Gastroesophageal sphincter (tissue), 4 donors: Measurements from ENCODE around the gene STX2. TPM values are rescaled to one million over a fixed set of nuclear protein-coding genes. Genes with fewer than 3 reads are reported as not detected.

Experiments
- ATAC-seq: fragments of 150-250 bp; one replicate; pipeline ENCODE4 v1.9.1; 2016; ENCODE audit warnings: mild to moderate bottlenecking, moderate library complexity
- H3K27ac ChIP-seq, 4 donors: fragments of 200-600 bp; sonication (generic) in 3 of 4; 1 replicate in 3 of 4; 2 replicates in 1 of 4; pipeline ENCODE4 v1.5.1; 2016 to 2019
- H3K27me3 ChIP-seq: fragments of 200-600 bp; sonication (generic); one replicate; pipeline ENCODE4 v1.5.1; 2019
- H3K36me3 ChIP-seq, 2 donors: fragments of 200-600 bp; sonication (generic); one replicate each; pipeline ENCODE4 v1.5.1; 2019; ENCODE audit warnings: control low read depth in 1 of 2
- H3K4me1 ChIP-seq, 3 donors: fragments of 200-600 bp; sonication (generic); 1 replicate in 2 of 3; 2 replicates in 1 of 3; pipeline ENCODE4 v1.5.1; 2016 to 2019; ENCODE audit warnings: control low read depth in 2 of 3
- H3K4me3 ChIP-seq, 2 donors: fragments of 200-600 bp; sonication (generic); one replicate each; pipeline ENCODE4 v1.5.1; 2019; ENCODE audit warnings: mild to moderate bottlenecking in 1 of 2, moderate library complexity in 1 of 2
- H3K9me3 ChIP-seq, 3 donors: fragments of 200-600 bp; sonication (generic); one replicate each; pipeline ENCODE4 v1.5.1; 2017 to 2019; ENCODE audit warnings: control low read depth in 2 of 3
- EP300 ChIP-seq: sonication (generic); formaldehyde crosslinking; IDR thresholded peaks from one replicate; pipeline ENCODE4 v1.6.1; 2017; ENCODE audit warnings: antibody characterized with exemption, mild to moderate bottlenecking
- POLR2A ChIP-seq, 2 donors: fragments of 450-650 bp; IDR thresholded peaks; one replicate each; pipeline ENCODE4 v1.6.1; 2017; ENCODE audit warnings: antibody characterized with exemption in 2 of 2, mild to moderate bottlenecking in 2 of 2, moderate library complexity in 1 of 2
- POLR2AphosphoS5 ChIP-seq: sonication (generic); formaldehyde crosslinking; IDR thresholded peaks from one replicate; pipeline ENCODE4 v1.6.1; 2017; ENCODE audit warnings: antibody characterized with exemption
- WGBS, 2 donors: methylation state at CpG; one replicate each; pipeline ENCODE4 v1.1.5; 2018; ENCODE audit warnings: low coverage in 1 of 2; 5-methylcytosine and 5-hydroxymethylcytosine counted together
- total RNA-seq, 4 donors: library from RNA; depleted of rRNA; stranded (reverse); fragments of >200 nt; gene quantifications; one replicate each; pipeline ENCODE4 v1.1.0, GENCODE V29; 2016
- TF ChIP-seq, protein P1 (sequence below), 4 experiments: fragments of 200-600 bp in 2 of 4; fragments of 450-650 bp in 2 of 4; sonication (generic) in 1 of 4; IDR thresholded peaks; one replicate each; pipeline ENCODE4 v1.5.1; 2017 to 2019; ENCODE audit warnings: antibody characterized with exemption in 4 of 4, mild to moderate bottlenecking in 2 of 4, moderate library complexity in 2 of 4

The STX2 gene
- total RNA-seq, 4 donors from 2014 or later: 41.6 to 77.5 (median 54.3) TPM

DNA sequence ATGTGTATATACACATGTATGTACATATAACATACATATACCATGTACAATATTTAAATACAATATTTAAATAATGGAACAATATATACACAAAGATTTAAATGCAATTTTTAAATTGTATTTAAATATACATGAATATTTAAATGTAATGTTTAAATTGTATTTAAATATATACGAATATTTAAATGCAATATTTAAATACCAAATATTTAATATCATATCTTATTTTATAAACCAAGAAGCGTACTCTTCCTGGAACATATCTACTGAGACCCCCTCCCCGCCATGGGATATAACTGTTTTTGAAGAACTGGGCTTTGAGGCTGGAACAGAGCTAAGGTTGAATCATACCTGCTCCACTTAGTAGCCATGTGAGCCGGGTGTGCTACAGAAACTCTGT is 93.1 kb downstream of the STX2 start:
- no peak for ATAC-seq
- Histone ChIP-seq H3K4me1 (peaks cover 0 to 11% (median 3%) of the 10 kb centered on the region in 3 donors), H3K4me3 (no peak overlapping the region), H3K36me3 (no peaks in the 10 kb centered on the region), H3K9me3 (peaks cover 0 to 3% (median 0%) of the 10 kb centered on the region in 3 donors), H3K27ac (no peak overlapping the region), H3K27me3 (peaks cover 36% of the 10 kb centered on the region)
- TF ChIP-seq, protein P1, sequence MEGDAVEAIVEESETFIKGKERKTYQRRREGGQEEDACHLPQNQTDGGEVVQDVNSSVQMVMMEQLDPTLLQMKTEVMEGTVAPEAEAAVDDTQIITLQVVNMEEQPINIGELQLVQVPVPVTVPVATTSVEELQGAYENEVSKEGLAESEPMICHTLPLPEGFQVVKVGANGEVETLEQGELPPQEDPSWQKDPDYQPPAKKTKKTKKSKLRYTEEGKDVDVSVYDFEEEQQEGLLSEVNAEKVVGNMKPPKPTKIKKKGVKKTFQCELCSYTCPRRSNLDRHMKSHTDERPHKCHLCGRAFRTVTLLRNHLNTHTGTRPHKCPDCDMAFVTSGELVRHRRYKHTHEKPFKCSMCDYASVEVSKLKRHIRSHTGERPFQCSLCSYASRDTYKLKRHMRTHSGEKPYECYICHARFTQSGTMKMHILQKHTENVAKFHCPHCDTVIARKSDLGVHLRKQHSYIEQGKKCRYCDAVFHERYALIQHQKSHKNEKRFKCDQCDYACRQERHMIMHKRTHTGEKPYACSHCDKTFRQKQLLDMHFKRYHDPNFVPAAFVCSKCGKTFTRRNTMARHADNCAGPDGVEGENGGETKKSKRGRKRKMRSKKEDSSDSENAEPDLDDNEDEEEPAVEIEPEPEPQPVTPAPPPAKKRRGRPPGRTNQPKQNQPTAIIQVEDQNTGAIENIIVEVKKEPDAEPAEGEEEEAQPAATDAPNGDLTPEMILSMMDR (IDR thresholded peaks at IDR 0.05): no peak
- TF ChIP-seq EP300 (no peak), POLR2AphosphoS5 (no peak), POLR2A (IDR thresholded peaks at IDR 0.05) (no peak)
- WGBS, 2 donors: 84 to 94% methylated on average over 4 of the region's 4 CpGs

DNA sequence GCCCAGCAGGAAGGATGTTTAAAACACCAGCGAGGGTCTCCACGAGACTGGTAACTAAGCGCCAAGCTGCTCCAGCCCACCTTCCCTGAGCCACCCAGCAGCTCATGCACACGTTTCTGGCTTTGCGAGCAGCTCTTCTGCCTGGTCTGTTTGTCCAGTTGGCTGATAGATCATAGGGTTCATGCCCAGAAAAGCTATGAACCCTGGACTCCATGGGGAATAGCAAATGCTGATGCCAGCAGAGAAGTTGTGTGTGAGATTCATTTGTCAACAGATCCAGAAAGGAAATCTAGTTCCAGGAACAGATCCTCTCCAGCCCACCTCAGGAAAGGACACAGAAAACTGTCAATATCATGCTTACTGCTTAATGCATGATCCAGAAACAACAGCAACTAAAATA is 94.8 kb downstream of the STX2 start:
- ATAC-seq: no peak
- 33% methylated on average over 1 of the region's 5 CpGs; no CpG with 5 or more reads in 1 of the 2 donors for WGBS, 2 donors
- Histone ChIP-seq H3K27ac (no peak overlapping the region), H3K4me3 (no peak overlapping the region), H3K27me3 (peaks cover 39% of the 10 kb centered on the region), H3K4me1 (peaks cover 0 to 11% (median 3%) of the 10 kb centered on the region in 3 donors), H3K36me3 (no peaks in the 10 kb centered on the region), H3K9me3 (peaks cover 0 to 3% (median 0%) of the 10 kb centered on the region in 3 donors)
- TF ChIP-seq POLR2AphosphoS5 (no peak), EP300 (no peak), POLR2A (IDR thresholded peaks at IDR 0.05) (no peak)
- TF ChIP-seq, protein P1 (IDR thresholded peaks at IDR 0.05): no peak

DNA sequence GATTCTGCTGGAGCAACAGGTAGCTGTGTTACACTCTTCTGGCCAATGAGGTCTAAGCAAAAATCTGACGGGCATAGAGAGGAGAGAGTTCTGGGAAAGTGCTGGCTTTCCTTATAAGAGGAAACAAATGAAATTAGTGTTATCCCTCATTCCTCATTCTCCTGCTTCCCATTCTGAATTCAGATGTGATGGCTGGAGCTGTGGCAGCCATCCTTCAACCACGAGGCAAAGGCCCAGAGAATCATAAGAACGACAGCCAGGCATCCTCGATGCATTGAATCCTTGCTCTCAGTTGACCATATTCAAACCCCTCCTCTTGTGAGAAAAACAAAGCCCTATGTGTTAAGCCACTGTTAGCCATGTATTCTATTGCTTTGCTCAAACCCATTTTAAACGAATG is 95.4 kb downstream of the STX2 start:
- H3K27ac ChIP-seq: no peak overlapping the region
- TF ChIP-seq POLR2AphosphoS5 (no peak), POLR2A (IDR thresholded peaks at IDR 0.05) (no peak), EP300 (no peak)
- TF ChIP-seq, protein P1 (IDR thresholded peaks at IDR 0.05): no peak
- peaks cover 0 to 6% (median 0%) of the 10 kb centered on the region in 3 donors for H3K9me3 ChIP-seq
- H3K36me3 ChIP-seq: no peaks in the 10 kb centered on the region
- peaks cover 0 to 11% (median 3%) of the 10 kb centered on the region in 3 donors for H3K4me1 ChIP-seq
- 98% methylated on average over 5 of the region's 5 CpGs; no CpG with 5 or more reads in 1 of the 2 donors for WGBS, 2 donors
- no peak for ATAC-seq
- no peak overlapping the region for H3K4me3 ChIP-seq
- H3K27me3 ChIP-seq: peaks cover 39% of the 10 kb centered on the region

DNA sequence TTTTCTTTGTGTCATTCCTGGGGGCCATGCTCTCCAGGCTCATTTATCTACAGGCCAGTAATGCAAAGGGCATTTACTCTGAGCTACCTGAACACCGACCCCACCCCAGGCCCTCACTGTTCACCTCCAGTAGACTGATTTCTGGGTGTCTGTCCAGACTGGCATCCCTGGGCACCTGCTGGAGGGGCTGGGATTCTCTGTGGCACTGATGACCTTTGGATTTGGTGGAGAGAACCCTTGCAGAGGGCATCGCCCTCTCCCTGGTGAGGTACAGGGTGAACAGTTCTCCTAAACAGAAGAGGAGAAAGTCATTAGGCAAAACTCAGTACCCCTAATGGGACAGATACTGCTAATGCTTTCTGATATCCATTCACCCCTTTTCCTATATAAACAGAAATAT is 95.9 kb downstream of the STX2 start:
- Histone ChIP-seq H3K27me3 (peaks cover 43% of the 10 kb centered on the region), H3K4me1 (peaks cover 0 to 8% (median 3%) of the 10 kb centered on the region in 3 donors), H3K4me3 (no peak overlapping the region), H3K9me3 (peaks cover 0 to 10% (median 0%) of the 10 kb centered on the region in 3 donors), H3K36me3 (no peaks in the 10 kb centered on the region), H3K27ac (no peak overlapping the region)
- no peak for ATAC-seq
- 73 to 78% methylated on average over 1 to 2 of the region's 2 CpGs for WGBS, 2 donors
- no peak for TF ChIP-seq EP300
- TF ChIP-seq, protein P1 (IDR thresholded peaks at IDR 0.05): no peak

DNA sequence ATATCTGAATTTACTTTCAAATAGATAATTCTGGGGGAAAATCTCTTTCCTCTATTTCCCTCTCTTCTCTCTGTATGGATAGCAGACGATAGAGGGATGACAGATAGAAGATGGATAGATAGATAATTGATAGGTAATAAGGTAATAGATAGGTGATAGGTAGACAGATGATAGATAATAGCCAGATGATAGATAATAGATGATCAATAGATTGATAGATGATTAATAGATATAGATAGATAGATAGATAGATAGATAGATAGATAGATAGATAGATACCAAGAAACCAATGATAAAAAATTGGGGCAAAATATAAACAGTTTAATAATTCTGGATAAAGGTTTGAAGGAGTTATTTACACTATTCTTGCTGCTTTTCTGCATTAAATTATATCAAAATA is 96.3 kb downstream of the STX2 start:
- H3K4me3 ChIP-seq: no peak overlapping the region
- H3K36me3 ChIP-seq: no peaks in the 10 kb centered on the region
- peaks cover 48% of the 10 kb centered on the region for H3K27me3 ChIP-seq
- peaks cover 0 to 3% (median 0%) of the 10 kb centered on the region in 3 donors for H3K4me1 ChIP-seq
- WGBS, 2 donors: 67 to 80% methylated on average over 1 of the region's 1 CpG
- TF ChIP-seq POLR2AphosphoS5: no peak
- TF ChIP-seq, protein P1 (IDR thresholded peaks at IDR 0.05): no peak
- no peak for TF ChIP-seq EP300
- TF ChIP-seq POLR2A (IDR thresholded peaks at IDR 0.05): no peak
- no peak for ATAC-seq
- H3K27ac ChIP-seq: no peak overlapping the region
- peaks cover 0 to 10% (median 0%) of the 10 kb centered on the region in 3 donors for H3K9me3 ChIP-seq
